ENCODE measurements around the gene N4BP3.

N4BP3 gene

GRCh38 chr5:178145965-178146820, 32.9 kb downstream of the N4BP3 start:
- peak; percentile 42 to 49 for DNase-seq (ENCODE audit: low read depth in 2 of 2, low spot score in 1 of 2)

- no peak for DNase-seq (ENCODE audit: low read depth in 2 of 2, low spot score in 1 of 2)
Measured at GRCh38 chr5:178147406-178147805, 34.1 kb downstream of the N4BP3 start.

- DNase-seq (ENCODE audit: low read depth in 2 of 2, low spot score in 1 of 2) = no peak
Measured at GRCh38 chr5:178149199-178149932, 36.0 kb downstream of the N4BP3 start.

GRCh38 chr5:178150977-178151734, 37.8 kb downstream of the N4BP3 start:
- DNase-seq (ENCODE audit: low read depth in 2 of 2, low spot score in 1 of 2) = no peak

GRCh38 chr5:178152491-178153444, 39.4 kb downstream of the N4BP3 start:
- DNase-seq (ENCODE audit: low read depth in 2 of 2, low spot score in 1 of 2) = no peak

GRCh38 chr5:178153530-178154340, 40.4 kb downstream of the N4BP3 start, which contains the start of gene NHP2:
NHP2 (minus strand) TSS chr5:178153885; CDS start chr5:178153817, 68 bp downstream.
- peak; percentile 95 to 96 for DNase-seq (ENCODE audit: low read depth in 2 of 2, low spot score in 1 of 2)

- no peak for DNase-seq (ENCODE audit: low read depth in 2 of 2, low spot score in 1 of 2)
Measured at GRCh38 chr5:178155065-178155464, 41.7 kb downstream of the N4BP3 start.

- no peak for DNase-seq (ENCODE audit: low read depth in 2 of 2, low spot score in 1 of 2)
Measured at GRCh38 chr5:178160176-178160575, 46.8 kb downstream of the N4BP3 start.

- DNase-seq (ENCODE audit: low read depth in 2 of 2, low spot score in 1 of 2) = no peak
Measured at GRCh38 chr5:178162481-178162880, 49.1 kb downstream of the N4BP3 start.

- DNase-seq (ENCODE audit: low read depth in 2 of 2, low spot score in 1 of 2) = peak; percentile 74 to 95
Measured at GRCh38 chr5:178163772-178164735, 50.7 kb downstream of the N4BP3 start.

- DNase-seq (ENCODE audit: low read depth in 2 of 2, low spot score in 1 of 2) = no peak
Measured at GRCh38 chr5:178165581-178165980, 52.2 kb downstream of the N4BP3 start.

GRCh38 chr5:178170455-178170854, 57.1 kb downstream of the N4BP3 start:
- DNase-seq (ENCODE audit: low read depth in 2 of 2, low spot score in 1 of 2) = no peak

- DNase-seq (ENCODE audit: low read depth in 2 of 2, low spot score in 1 of 2) = no peak
Measured at GRCh38 chr5:178174456-178174855, 61.1 kb downstream of the N4BP3 start.

All from stimulated activated CD8-positive, alpha-beta memory T cell treated with anti-CD3 and anti-CD28 coated beads, Interleukin-4, amount 100 ng/mL, for 4 hours (primary cell).